B cell (primary cell): ENCODE data around the gene GDF2. TPM values are rescaled to one million over a fixed set of nuclear protein-coding genes. Genes with fewer than 3 reads are reported as not detected.

Source experiments
- ATAC-seq: fragments of 200-7000 bp; cut with Tn5 transposase; one replicate; pipeline ENCODE4 v1.10.0; 2021; ENCODE audit warnings: low read depth, mild to moderate bottlenecking, moderate number of reproducible peaks, moderate library complexity
- CTCF ChIA-PET: fragments of 350-600 bp; sonication (Branson Sonifier 250); formaldehyde crosslinking; loops from one replicate; lab custom pipeline; 2021; ENCODE audit warnings: antibody characterized with exemption, inconsistent platforms; lab: Charles Lee
- POLR2A ChIA-PET: fragments of 350-600 bp; sonication (Branson Sonifier 250); formaldehyde crosslinking; loops from one replicate; lab custom pipeline; 2021; ENCODE audit warnings: antibody characterized with exemption; lab: Charles Lee
- DNase-seq: peaks from one replicate; pipeline ENCODE4 v3.0.0; 2013
- H2AFZ ChIP-seq: 2 replicates; pipeline ENCODE4 v1.6.1; 2012; ENCODE audit warnings: mild to moderate bottlenecking, low read depth, low read length; ENCODE audit not compliant: insufficient read depth, poor library complexity, severe bottlenecking
- H3K27ac ChIP-seq, 2 donors: 1 replicate in 1 of 2; 2 replicates in 1 of 2; pipeline ENCODE4 v1.5.1; 2012 to 2013; ENCODE audit warnings: low read length in 2 of 2, mild to moderate bottlenecking in 2 of 2, moderate library complexity in 1 of 2
- H3K27me3 ChIP-seq, 4 experiments: fragments of 200-600 bp in 1 of 4; sonication (generic) in 1 of 4; replicated peaks in 1 of 4; 1 replicate in 2 of 4; 2 replicates in 2 of 4; pipeline versions ENCODE4 v1.6.1 to v1.7.0; 2013 to 2016; ENCODE audit warnings: low read length in 3 of 4, mild to moderate bottlenecking in 2 of 4, mixed read lengths in 1 of 4, moderate library complexity in 1 of 4; ENCODE audit not compliant: insufficient read depth in 4 of 4, control insufficient read depth in 3 of 4; ENCODE audit errors: control extremely low read depth in 1 of 4
- H3K36me3 ChIP-seq, 2 experiments: replicated peaks in 1 of 2; 1 replicate in 1 of 2; 2 replicates in 1 of 2; pipeline versions ENCODE4 v1.6.1 to v1.7.1; 2013; ENCODE audit warnings: low read length in 1 of 2; ENCODE audit not compliant: insufficient read depth in 2 of 2, control insufficient read depth in 1 of 2; ENCODE audit errors: control extremely low read depth in 1 of 2, extremely low read depth in 1 of 2
- H3K4me1 ChIP-seq, 2 donors: fragments of 200-600 bp in 1 of 2; sonication (generic) in 1 of 2; 1 replicate in 1 of 2; 2 replicates in 1 of 2; pipeline versions ENCODE4 v1.5.1 to v1.6.1; 2013 to 2017; ENCODE audit warnings: low read length in 2 of 2; ENCODE audit not compliant: control insufficient read depth in 2 of 2, insufficient read depth in 2 of 2
- H3K4me2 ChIP-seq: replicated peaks from 2 replicates; pipeline ENCODE3; 2012; ENCODE audit warnings: mild to moderate bottlenecking, low read depth, low read length; ENCODE audit not compliant: poor library complexity, severe bottlenecking
- H3K4me3 ChIP-seq, 5 experiments: fragments of 200-600 bp in 1 of 5; sonication (generic) in 1 of 5; 1 replicate in 3 of 5; 2 replicates in 2 of 5; pipeline versions ENCODE4 v1.5.1 to v1.7.0; 2011 to 2016; ENCODE audit warnings: low read length in 4 of 5, mild to moderate bottlenecking in 4 of 5, low read depth in 2 of 5, control low read depth in 1 of 5, moderate library complexity in 1 of 5; ENCODE audit not compliant: insufficient read depth in 1 of 5; ENCODE audit errors: control extremely low read depth in 1 of 5, extremely low read depth in 1 of 5
- H3K79me2 ChIP-seq: fragments of 200-600 bp; sonication (generic); one replicate; pipeline ENCODE4 v1.6.0; 2016; ENCODE audit warnings: low read length; ENCODE audit not compliant: control insufficient read depth, insufficient read depth
- H3K9ac ChIP-seq: fragments of 200-600 bp; sonication (generic); 2 replicates; pipeline ENCODE4 v1.6.1; 2017; ENCODE audit warnings: mild to moderate bottlenecking, low read length, moderate library complexity
- H3K9me3 ChIP-seq, 3 donors: one replicate each; pipeline versions ENCODE4 v1.6.1 to v1.7.1; 2013; ENCODE audit warnings: low read length in 2 of 3; ENCODE audit not compliant: control insufficient read depth in 2 of 3, insufficient read depth in 1 of 3; ENCODE audit errors: control extremely low read depth in 1 of 3
- H4K20me1 ChIP-seq: 2 replicates; pipeline ENCODE4 v1.6.0; 2012; ENCODE audit warnings: mild to moderate bottlenecking, low read length; ENCODE audit not compliant: insufficient read depth, control insufficient read depth, poor library complexity, severe bottlenecking
- H3K27ac Mint-ChIP-seq: one replicate; pipeline ENCODE4 v1.8.0; 2021; ENCODE audit warnings: mixed read lengths
- H3K27me3 Mint-ChIP-seq: one replicate; pipeline ENCODE4 v1.8.0; 2021; ENCODE audit warnings: mixed read lengths
- H3K4me1 Mint-ChIP-seq: one replicate; pipeline ENCODE4 v1.8.0; 2021; ENCODE audit warnings: mixed read lengths
- H3K4me3 Mint-ChIP-seq: one replicate; pipeline ENCODE4 v1.8.0; 2021; ENCODE audit warnings: mixed read lengths
- H3K9me3 Mint-ChIP-seq: one replicate; pipeline ENCODE4 v1.8.0; 2022; ENCODE audit warnings: mixed read lengths; ENCODE audit not compliant: insufficient read depth
- EZH2 ChIP-seq: IDR thresholded peaks from 2 replicates; pipeline ENCODE4 v1.6.1; 2012; ENCODE audit warnings: borderline replicate concordance, low read depth, mild to moderate bottlenecking, moderate library complexity, low read length; ENCODE audit not compliant: insufficient read depth, poor library complexity, severe bottlenecking
- WGBS: methylation state at CpG from one replicate; pipeline ENCODE4 v1.1.5; 2013; ENCODE audit warnings: missing lambda C conversion rate; ENCODE audit not compliant: insufficient coverage; 5-methylcytosine and 5-hydroxymethylcytosine counted together
- intact Hi-C: fragments of 100-400 bp; cut with micrococcal nuclease; formaldehyde crosslinking; loops from one replicate; pipeline ENCODE4 v1.10.0; 2022
- polyA minus RNA-seq: library from RNA; depleted of rRNA, polyadenylated mRNA; stranded (reverse); fragments of >200 nt; gene quantifications from 2 replicates; pipeline ENCODE4 v1.2.3, GENCODE V29; 2012
- polyA plus RNA-seq: library from polyadenylated mRNA; depleted of rRNA; stranded (reverse); fragments of >200 nt; gene quantifications from 2 replicates; pipeline ENCODE4 v1.2.3, GENCODE V29; 2012
- total RNA-seq, 2 donors: library from RNA; stranded (reverse); fragments of 120-200 nt in 1 of 2; gene quantifications; 1 replicate in 1 of 2; 2 replicates in 1 of 2; pipeline versions ENCODE4 v1.2.3 to v1.2.4, GENCODE V29; 2013 to 2022
- TF ChIP-seq, protein P1 (sequence below): fragments of 200-600 bp; IDR thresholded peaks from one replicate; pipeline ENCODE4 v1.8.0; 2022; ENCODE audit warnings: antibody characterized with exemption, mild to moderate bottlenecking

GDF2 gene
- total RNA-seq = not detected in 2 replicates
- not detected for total RNA-seq (2013)
- polyA plus RNA-seq = not detected in 2 replicates
- polyA minus RNA-seq = not detected in 2 replicates

DNA sequence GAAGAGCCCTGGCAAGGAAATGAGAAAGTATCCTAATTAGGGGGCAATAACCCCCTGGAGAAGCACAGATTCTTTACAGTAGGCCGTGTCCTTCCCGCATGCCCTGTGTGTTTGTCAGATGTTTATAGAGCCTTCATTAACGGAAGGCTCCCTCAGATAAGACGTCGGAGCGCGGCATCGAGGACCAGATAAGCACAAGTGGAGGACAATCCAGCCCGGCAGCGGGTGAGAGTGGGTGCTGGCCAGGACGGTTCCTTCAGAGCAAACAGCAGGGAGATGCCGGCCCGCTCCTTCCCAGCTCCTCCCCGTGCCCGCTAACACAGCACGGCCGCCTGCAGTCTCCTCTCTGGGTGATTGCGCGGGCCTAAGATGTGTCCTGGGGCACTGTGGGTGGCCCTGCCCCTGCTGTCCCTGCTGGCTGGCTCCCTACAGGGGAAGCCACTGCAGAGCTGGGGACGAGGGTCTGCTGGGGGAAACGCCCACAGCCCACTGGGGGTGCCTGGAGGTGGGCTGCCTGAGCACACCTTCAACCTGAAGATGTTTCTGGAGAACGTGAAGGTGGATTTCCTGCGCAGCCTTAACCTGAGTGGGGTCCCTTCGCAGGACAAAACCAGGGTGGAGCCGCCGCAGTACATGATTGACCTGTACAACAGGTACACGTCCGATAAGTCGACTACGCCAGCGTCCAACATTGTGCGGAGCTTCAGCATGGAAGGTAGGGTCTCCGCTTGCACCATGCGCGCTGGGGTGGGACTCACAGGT lies at the start of gene GDF2:
Gene GDF2 (plus strand): TSS at position 155 of the 762 bp plus-strand sequence. CDS start 215 bp downstream, at position 370.
- H3K36me3 ChIP-seq = no peaks in the 10 kb centered on the region
- no peak for DNase-seq
- no peaks in the 10 kb centered on the region for H3K79me2 ChIP-seq
- no peak within 1 kb of the TSS for H3K4me2 ChIP-seq
- intact Hi-C loops = no loop called here
- H3K4me3 ChIP-seq = no peak within 1 kb of the TSS
- Mint-ChIP-seq H3K4me3 (no peak within 1 kb of the TSS), H3K27ac (no peak within 1 kb of the TSS), H3K27me3 (peaks cover 8% of the 10 kb centered on the region), H3K9me3 (no peaks in the 10 kb centered on the region), H3K4me1 (no peaks in the 10 kb centered on the region)
- no peak within 1 kb of the TSS for H3K9ac ChIP-seq
- no peaks in the 10 kb centered on the region for H3K27me3 ChIP-seq
- no peaks in the 10 kb centered on the region for H3K9me3 ChIP-seq
- no peak within 1 kb of the TSS for H2AFZ ChIP-seq
- no peak within 1 kb of the TSS for H3K27ac ChIP-seq
- no peaks in the 10 kb centered on the region for H3K4me1 ChIP-seq
- 93% methylated on average over 32 of the region's 35 CpGs for WGBS
- ChIA-PET CTCF (interaction anchor here (0.8 to 1.2 kb wide), 2 partner anchors 11 to 298 kb away, joined by 4 read pairs; no protein-coding TSS in a partner anchor), POLR2A (no interaction called here)
- TF ChIP-seq, protein P1, sequence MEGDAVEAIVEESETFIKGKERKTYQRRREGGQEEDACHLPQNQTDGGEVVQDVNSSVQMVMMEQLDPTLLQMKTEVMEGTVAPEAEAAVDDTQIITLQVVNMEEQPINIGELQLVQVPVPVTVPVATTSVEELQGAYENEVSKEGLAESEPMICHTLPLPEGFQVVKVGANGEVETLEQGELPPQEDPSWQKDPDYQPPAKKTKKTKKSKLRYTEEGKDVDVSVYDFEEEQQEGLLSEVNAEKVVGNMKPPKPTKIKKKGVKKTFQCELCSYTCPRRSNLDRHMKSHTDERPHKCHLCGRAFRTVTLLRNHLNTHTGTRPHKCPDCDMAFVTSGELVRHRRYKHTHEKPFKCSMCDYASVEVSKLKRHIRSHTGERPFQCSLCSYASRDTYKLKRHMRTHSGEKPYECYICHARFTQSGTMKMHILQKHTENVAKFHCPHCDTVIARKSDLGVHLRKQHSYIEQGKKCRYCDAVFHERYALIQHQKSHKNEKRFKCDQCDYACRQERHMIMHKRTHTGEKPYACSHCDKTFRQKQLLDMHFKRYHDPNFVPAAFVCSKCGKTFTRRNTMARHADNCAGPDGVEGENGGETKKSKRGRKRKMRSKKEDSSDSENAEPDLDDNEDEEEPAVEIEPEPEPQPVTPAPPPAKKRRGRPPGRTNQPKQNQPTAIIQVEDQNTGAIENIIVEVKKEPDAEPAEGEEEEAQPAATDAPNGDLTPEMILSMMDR = no peak
- no peak for TF ChIP-seq EZH2
- no peak for ATAC-seq
- no peaks in the 10 kb centered on the region for H4K20me1 ChIP-seq

DNA sequence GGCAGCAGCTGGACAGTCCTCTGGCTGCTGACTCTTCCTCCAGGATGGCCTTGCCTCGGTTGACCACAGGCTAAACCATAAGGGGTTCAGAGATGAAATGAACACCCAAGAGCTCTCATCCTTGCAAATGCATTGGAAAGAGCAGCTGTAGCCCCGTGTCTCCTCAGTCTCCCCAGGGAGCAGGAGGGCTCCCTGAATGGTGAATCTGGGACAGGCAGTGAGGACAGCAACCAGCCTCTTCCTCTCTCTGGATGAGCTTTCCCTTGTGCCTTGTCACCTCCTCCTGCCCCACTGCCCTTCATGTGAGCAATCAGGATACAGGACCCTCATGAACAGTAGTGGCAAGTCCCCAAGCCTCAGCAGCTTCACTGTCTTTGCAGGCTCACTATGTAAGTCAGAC lies 46.2 kb upstream of the GDF2 start:
- no peak overlapping the region for H3K4me2 ChIP-seq
- ATAC-seq (no peak), DNase-seq (no peak)
- peaks cover 0 to 4% (median 0%) of the 10 kb centered on the region in 4 experiments for H3K27me3 ChIP-seq
- no peaks in the 10 kb centered on the region for H3K4me1 ChIP-seq
- intact Hi-C loops = no loop called here
- no peak overlapping the region for H3K4me3 ChIP-seq
- H3K79me2 ChIP-seq = no peaks in the 10 kb centered on the region
- Mint-ChIP-seq H3K4me3 (no peak overlapping the region), H3K27ac (no peak overlapping the region), H3K27me3 (peaks cover 30% of the 10 kb centered on the region), H3K9me3 (no peaks in the 10 kb centered on the region), H3K4me1 (no peaks in the 10 kb centered on the region)
- H2AFZ ChIP-seq = no peak overlapping the region
- no peak overlapping the region for H3K27ac ChIP-seq
- H3K9ac ChIP-seq = no peak overlapping the region
- H3K9me3 ChIP-seq = peaks cover 1 to 7% (median 4%) of the 10 kb centered on the region in 3 donors
- 84% methylated on average over 2 of the region's 2 CpGs for WGBS
- TF ChIP-seq EZH2 = no peak
- TF ChIP-seq, protein P1 = no peak
- ChIA-PET POLR2A (no interaction called here), CTCF (interaction anchor here (0.9 to 1.7 kb wide), 2 partner anchors 35 to 37 kb away, joined by 3 to 4 read pairs; no protein-coding TSS in a partner anchor)
- no peaks in the 10 kb centered on the region for H4K20me1 ChIP-seq
- no peaks in the 10 kb centered on the region for H3K36me3 ChIP-seq
